Nephron (organoid): ENCODE data around the gene KCNMA1.
A peak's percentile ranks its signal among the peaks of the same experiment; 100 is the strongest.

Source experiments
- H3K27ac Mint-ChIP-seq, 3 experiments: 2 replicates each; pipeline ENCODE4 v1.8.0; 2020; ENCODE audit warnings: mixed read lengths in 3 of 3, mild to moderate bottlenecking in 2 of 3, moderate library complexity in 1 of 3
- H3K27me3 Mint-ChIP-seq: 2 replicates; pipeline ENCODE4 v1.8.0; 2021; ENCODE audit warnings: low read depth, mild to moderate bottlenecking, moderate library complexity, mixed read lengths
- H3K36me3 Mint-ChIP-seq: 2 replicates; pipeline ENCODE4 v1.8.0; 2020; ENCODE audit warnings: low read depth, mixed read lengths
- H3K4me1 Mint-ChIP-seq: 2 replicates; pipeline ENCODE4 v1.8.0; 2020; ENCODE audit warnings: mixed read lengths
- H3K4me3 Mint-ChIP-seq, 3 experiments: 2 replicates each; pipeline ENCODE4 v1.8.0; 2020; ENCODE audit warnings: mild to moderate bottlenecking in 3 of 3, mixed read lengths in 3 of 3, moderate library complexity in 2 of 3
- H3K9me3 Mint-ChIP-seq: 2 replicates; pipeline ENCODE4 v1.8.0; 2020; ENCODE audit warnings: mixed read lengths
- CTCF ChIP-seq, 3 experiments: fragments of 200-600 bp; sonication (generic); IDR thresholded peaks; one replicate each; pipeline ENCODE4 v1.5.0; 2021; ENCODE audit warnings: antibody characterized with exemption in 3 of 3; ENCODE audit not compliant: unreplicated experiment in 3 of 3

The KCNMA1 gene

GRCh38 chr10:77333610-77334340 lies 303.8 kb downstream of the KCNMA1 start:
- H3K4me3 Mint-ChIP-seq = no peak overlapping the region
- peaks cover 9% of the 10 kb centered on the region for H3K27me3 Mint-ChIP-seq
- H3K36me3 Mint-ChIP-seq = no peaks in the 10 kb centered on the region

GRCh38 chr10:77332256-77332655 lies 305.4 kb downstream of the KCNMA1 start:
- Mint-ChIP-seq H3K9me3 (no peaks in the 10 kb centered on the region), H3K4me3 (no peak overlapping the region), H3K27me3 (peaks cover 14% of the 10 kb centered on the region), H3K4me1 (peaks cover 5% of the 10 kb centered on the region), H3K27ac (no peak overlapping the region), H3K36me3 (no peaks in the 10 kb centered on the region)
- no peak for TF ChIP-seq CTCF (IDR thresholded peaks at IDR 0.05; ENCODE audit: unreplicated experiment in 3 of 3)

More at GRCh38 chr10:77333610-77334340, 303.8 kb downstream of the KCNMA1 start:
- Mint-ChIP-seq H3K27ac (no peak overlapping the region), H3K9me3 (no peaks in the 10 kb centered on the region), H3K4me1 (peaks cover 5% of the 10 kb centered on the region)
- TF ChIP-seq CTCF (IDR thresholded peaks at IDR 0.05; ENCODE audit: unreplicated experiment in 3 of 3) = no peak

GRCh38 chr10:77328272-77328816 lies 309.3 kb downstream of the KCNMA1 start:
- Mint-ChIP-seq H3K27ac (no peak overlapping the region), H3K9me3 (no peaks in the 10 kb centered on the region), H3K36me3 (no peaks in the 10 kb centered on the region), H3K27me3 (peaks cover 23% of the 10 kb centered on the region), H3K4me3 (no peak overlapping the region), H3K4me1 (peaks cover 5% of the 10 kb centered on the region)
- no peak for TF ChIP-seq CTCF (IDR thresholded peaks at IDR 0.05; ENCODE audit: unreplicated experiment in 3 of 3)

- peaks cover 19% of the 10 kb centered on the region for H3K4me1 Mint-ChIP-seq
- no peak overlapping the region for H3K27ac Mint-ChIP-seq
- no peak overlapping the region for H3K4me3 Mint-ChIP-seq
- H3K36me3 Mint-ChIP-seq = no peaks in the 10 kb centered on the region
- peaks cover 18% of the 10 kb centered on the region for H3K27me3 Mint-ChIP-seq
- H3K9me3 Mint-ChIP-seq = no peaks in the 10 kb centered on the region
- TF ChIP-seq CTCF (IDR thresholded peaks at IDR 0.05; ENCODE audit: unreplicated experiment in 3 of 3) = no peak
Measured at GRCh38 chr10:77325233-77325537, 312.4 kb downstream of the KCNMA1 start.

GRCh38 chr10:77321838-77322237 lies 315.8 kb downstream of the KCNMA1 start:
- Mint-ChIP-seq H3K27me3 (peaks cover 19% of the 10 kb centered on the region), H3K4me1 (peaks cover 19% of the 10 kb centered on the region), H3K9me3 (no peaks in the 10 kb centered on the region), H3K4me3 (no peak overlapping the region), H3K27ac (no peak overlapping the region), H3K36me3 (no peaks in the 10 kb centered on the region)
- no peak for TF ChIP-seq CTCF (IDR thresholded peaks at IDR 0.05; ENCODE audit: unreplicated experiment in 3 of 3)

GRCh38 chr10:77320971-77321471 lies 316.6 kb downstream of the KCNMA1 start:
- Mint-ChIP-seq H3K9me3 (no peaks in the 10 kb centered on the region), H3K4me1 (peaks cover 19% of the 10 kb centered on the region), H3K36me3 (no peaks in the 10 kb centered on the region), H3K4me3 (no peak overlapping the region), H3K27ac (peak overlapping the region in 2 of 3 experiments; percentile 21 to 60), H3K27me3 (peaks cover 20% of the 10 kb centered on the region)
- no peak for TF ChIP-seq CTCF (IDR thresholded peaks at IDR 0.05; ENCODE audit: unreplicated experiment in 3 of 3)
